Activated CD8-positive, alpha-beta memory T cell treated with anti-CD3 and anti-CD28 coated beads for 4 hours (primary cell): ENCODE data around the gene BARX2.

Experiments used
- DNase-seq, 2 donors: peaks; one replicate each; pipeline ENCODE4 v3.0.0-alpha.2; 2020; ENCODE audit warnings: low read depth in 2 of 2

Gene BARX2

GRCh38 chr11:129440028-129440713 is 64.5 kb downstream of the BARX2 start:
- DNase-seq: no peak

GRCh38 chr11:129442171-129442570 is 66.5 kb downstream of the BARX2 start:
- DNase-seq: no peak

- no peak for DNase-seq
Measured at GRCh38 chr11:129443276-129443675, 67.6 kb downstream of the BARX2 start.

- DNase-seq: no peak
Measured at GRCh38 chr11:129444274-129444673, 68.6 kb downstream of the BARX2 start.

- DNase-seq: no peak
Measured at GRCh38 chr11:129445226-129445625, 69.6 kb downstream of the BARX2 start.

- no peak for DNase-seq
Measured at GRCh38 chr11:129446572-129446971, 70.9 kb downstream of the BARX2 start.

- no peak for DNase-seq
Measured at GRCh38 chr11:129447654-129448239, 72.1 kb downstream of the BARX2 start.

- DNase-seq: no peak
Measured at GRCh38 chr11:129451524-129451923, 75.9 kb downstream of the BARX2 start.

- no peak for DNase-seq
Measured at GRCh38 chr11:129453293-129453721, 77.7 kb downstream of the BARX2 start.

- no peak for DNase-seq
Measured at GRCh38 chr11:129455101-129455500, 79.5 kb downstream of the BARX2 start.

GRCh38 chr11:129455756-129456655 is 80.4 kb downstream of the BARX2 start:
- no peak for DNase-seq

GRCh38 chr11:129457321-129457720 is 81.7 kb downstream of the BARX2 start:
- DNase-seq: no peak

GRCh38 chr11:129458278-129458677 is 82.6 kb downstream of the BARX2 start:
- DNase-seq: no peak

GRCh38 chr11:129458756-129459535 is 83.3 kb downstream of the BARX2 start:
- no peak for DNase-seq

- no peak for DNase-seq
Measured at GRCh38 chr11:129460714-129461113, 85.1 kb downstream of the BARX2 start.

GRCh38 chr11:129484068-129484467 is 108.4 kb downstream of the BARX2 start:
- DNase-seq: no peak

GRCh38 chr11:129489249-129489648 is 113.6 kb downstream of the BARX2 start:
- no peak for DNase-seq

- no peak for DNase-seq
Measured at GRCh38 chr11:129490004-129490403, 114.4 kb downstream of the BARX2 start.

- DNase-seq: no peak
Measured at GRCh38 chr11:129493746-129494145, 118.1 kb downstream of the BARX2 start.
